OCI-LY3 (cell line): ENCODE data around the gene WWP2.

Experiments
- H2AFZ ChIP-seq: fragments of 200-600, 300-600 bp; shearing (Covaris generic); 2 replicates; pipeline ENCODE4 v1.6.0; 2014; ENCODE audit warnings: antibody characterized with exemption, low read depth, low read length
- H3K27ac ChIP-seq: fragments of 200-600, 300-600 bp; sonication (generic); 2 replicates; pipeline ENCODE4 v1.5.1; 2014; ENCODE audit warnings: mild to moderate bottlenecking, low read length, moderate library complexity, mixed read lengths
- H3K27me3 ChIP-seq: fragments of 200-600, 300-600 bp; sonication (generic); 2 replicates; pipeline ENCODE4 v1.6.1; 2014; ENCODE audit warnings: low read depth, low read length, mixed read lengths
- H3K36me3 ChIP-seq: fragments of 200-600, 300-600 bp; sonication (generic); replicated peaks from 2 replicates; pipeline ENCODE3; 2014; ENCODE audit warnings: low read depth, low read length, mixed read lengths
- H3K4me1 ChIP-seq: fragments of 300-600, 200-600 bp; sonication (generic); 2 replicates; pipeline ENCODE4 v1.6.1; 2014; ENCODE audit warnings: low read length, mixed read lengths
- H3K4me2 ChIP-seq: fragments of 200-600, 300-600 bp; sonication (generic); 2 replicates; pipeline ENCODE4 v1.6.1; 2014; ENCODE audit warnings: low read length, mixed read lengths
- H3K4me3 ChIP-seq: fragments of 300-600, 200-600 bp; sonication (generic); 2 replicates; pipeline ENCODE4 v1.5.1; 2014; ENCODE audit warnings: antibody characterized with exemption, mild to moderate bottlenecking, low read length, moderate library complexity
- H3K79me2 ChIP-seq: fragments of 300-600, 200-600 bp; shearing (Covaris generic); 2 replicates; pipeline ENCODE4 v1.6.1; 2014; ENCODE audit warnings: mild to moderate bottlenecking, low read length, mixed read lengths
- H3K9ac ChIP-seq: fragments of 300-600, 200-600 bp; shearing (Covaris generic); 2 replicates; pipeline ENCODE4 v1.6.0; 2014; ENCODE audit warnings: mild to moderate bottlenecking, low read length, moderate library complexity
- H3K9me3 ChIP-seq: fragments of 200-600, 300-600 bp; shearing (Covaris generic); 2 replicates; pipeline ENCODE4 v1.6.1; 2014; ENCODE audit warnings: low read length, mixed read lengths; ENCODE audit not compliant: insufficient read depth
- H4K20me1 ChIP-seq: fragments of 200-600, 300-600 bp; sonication (generic); 2 replicates; pipeline ENCODE4 v1.6.1; 2016; ENCODE audit warnings: low read length, mixed read lengths; ENCODE audit not compliant: insufficient read depth
- CTCF ChIP-seq: fragments of 200-600, 300-600 bp; sonication (generic); IDR thresholded peaks from 2 replicates; pipeline ENCODE4 v1.5.1; 2014; ENCODE audit warnings: antibody characterized with exemption, low read length, low read depth
- EZH2phosphoT487 ChIP-seq: fragments of 200-600 bp; shearing (Covaris generic); IDR thresholded peaks from 2 replicates; pipeline ENCODE4 v1.6.1; 2018; ENCODE audit warnings: antibody characterized with exemption, mixed run types, low read depth

The WWP2 gene

GRCh38 chr16:69847643-69848042, 85.5 kb downstream of the WWP2 start:
- H3K9ac ChIP-seq, result no peak overlapping the region
- no peak for TF ChIP-seq CTCF
- TF ChIP-seq EZH2phosphoT487, result no peak
- H3K4me2 ChIP-seq, result no peak overlapping the region
- H3K36me3 ChIP-seq, result no peaks in the 10 kb centered on the region
- no peak overlapping the region for H2AFZ ChIP-seq
- no peaks in the 10 kb centered on the region for H3K9me3 ChIP-seq
- H3K79me2 ChIP-seq, result no peaks in the 10 kb centered on the region
- no peaks in the 10 kb centered on the region for H4K20me1 ChIP-seq
- no peak overlapping the region for H3K27ac ChIP-seq
- no peaks in the 10 kb centered on the region for H3K27me3 ChIP-seq
- H3K4me1 ChIP-seq, result no peaks in the 10 kb centered on the region
- no peak overlapping the region for H3K4me3 ChIP-seq

GRCh38 chr16:69848637-69849545, 86.8 kb downstream of the WWP2 start:
- Histone ChIP-seq H3K4me2 (no peak overlapping the region), H3K27me3 (no peaks in the 10 kb centered on the region), H3K36me3 (no peaks in the 10 kb centered on the region), H3K4me3 (no peak overlapping the region), H4K20me1 (no peaks in the 10 kb centered on the region), H3K27ac (no peak overlapping the region), H3K9me3 (no peaks in the 10 kb centered on the region), H3K79me2 (no peaks in the 10 kb centered on the region), H3K9ac (no peak overlapping the region), H3K4me1 (no peaks in the 10 kb centered on the region), H2AFZ (no peak overlapping the region)
- no peak for TF ChIP-seq CTCF
- TF ChIP-seq EZH2phosphoT487, result no peak

GRCh38 chr16:69851491-69852240, 89.5 kb downstream of the WWP2 start:
- Histone ChIP-seq H3K9me3 (no peaks in the 10 kb centered on the region), H3K4me3 (no peak overlapping the region), H3K4me1 (no peaks in the 10 kb centered on the region), H2AFZ (no peak overlapping the region), H3K27ac (no peak overlapping the region), H3K4me2 (no peak overlapping the region), H3K36me3 (no peaks in the 10 kb centered on the region), H3K79me2 (no peaks in the 10 kb centered on the region), H3K27me3 (no peaks in the 10 kb centered on the region), H4K20me1 (no peaks in the 10 kb centered on the region), H3K9ac (no peak overlapping the region)
- no peak for TF ChIP-seq CTCF
- no peak for TF ChIP-seq EZH2phosphoT487

GRCh38 chr16:69852815-69853214, 90.7 kb downstream of the WWP2 start:
- Histone ChIP-seq H3K27me3 (no peaks in the 10 kb centered on the region), H3K9me3 (no peaks in the 10 kb centered on the region), H3K9ac (no peak overlapping the region), H3K27ac (no peak overlapping the region), H3K4me2 (no peak overlapping the region), H3K4me3 (no peak overlapping the region), H3K4me1 (no peaks in the 10 kb centered on the region), H2AFZ (no peak overlapping the region), H3K79me2 (no peaks in the 10 kb centered on the region), H3K36me3 (no peaks in the 10 kb centered on the region), H4K20me1 (no peaks in the 10 kb centered on the region)
- no peak for TF ChIP-seq CTCF
- no peak for TF ChIP-seq EZH2phosphoT487
